Measurements from ENCODE around the gene ARMC12.

DNA sequence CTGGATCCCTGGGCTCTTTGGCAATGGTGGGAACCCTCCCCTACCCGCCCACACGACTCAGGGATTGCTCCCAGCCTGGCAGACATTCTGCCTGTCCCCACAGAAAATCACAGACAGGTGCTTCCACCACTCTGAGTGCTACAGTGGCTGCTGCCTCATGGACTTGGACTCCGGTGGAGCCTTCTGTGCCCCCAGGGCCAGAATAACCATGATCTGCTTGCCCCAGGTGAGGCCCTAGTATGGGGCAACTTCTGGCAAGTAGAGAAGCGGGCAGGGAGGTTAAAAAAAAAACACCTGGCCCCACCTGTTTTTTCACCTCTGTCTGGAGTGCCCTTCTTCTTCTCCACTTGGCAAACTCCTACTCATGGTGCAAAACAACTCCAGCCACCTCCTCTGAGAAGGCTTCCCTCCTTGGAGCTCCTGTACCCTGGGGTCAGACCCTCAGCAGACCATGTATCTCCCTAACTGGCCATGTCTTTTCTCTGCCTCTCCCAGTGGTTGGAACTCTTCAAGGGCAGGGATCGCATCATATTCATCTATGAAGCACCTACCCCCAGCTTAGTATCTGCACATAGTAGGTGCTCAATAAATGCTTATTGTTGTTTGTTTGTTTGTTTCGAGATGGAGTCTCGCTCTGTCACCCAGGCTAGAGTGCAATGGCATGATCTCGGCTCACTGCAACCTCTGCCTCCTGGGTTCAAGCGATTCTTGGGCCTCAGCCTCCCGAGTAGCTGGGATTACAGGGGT is 40.7 kb downstream of the ARMC12 start:
- TF ChIP-seq CTCF (IDR thresholded peaks at IDR 0.05) (no peak), POLR2AphosphoS5 (IDR thresholded peaks at IDR 0.05) (no peak), POLR2A (IDR thresholded peaks at IDR 0.05) (no peak), EP300 (IDR thresholded peaks at IDR 0.05; ENCODE audit: low read depth) (no peak)

All from transverse colon (tissue), 4 donors.